ENCODE data around the gene RNU1-4.
"Not testable (repeated sequence)": the region's sequence is repeated elsewhere in the genome, so short reads cannot be mapped to it uniquely, and the experiment has no call there.

The RNU1-4 gene

DNA sequence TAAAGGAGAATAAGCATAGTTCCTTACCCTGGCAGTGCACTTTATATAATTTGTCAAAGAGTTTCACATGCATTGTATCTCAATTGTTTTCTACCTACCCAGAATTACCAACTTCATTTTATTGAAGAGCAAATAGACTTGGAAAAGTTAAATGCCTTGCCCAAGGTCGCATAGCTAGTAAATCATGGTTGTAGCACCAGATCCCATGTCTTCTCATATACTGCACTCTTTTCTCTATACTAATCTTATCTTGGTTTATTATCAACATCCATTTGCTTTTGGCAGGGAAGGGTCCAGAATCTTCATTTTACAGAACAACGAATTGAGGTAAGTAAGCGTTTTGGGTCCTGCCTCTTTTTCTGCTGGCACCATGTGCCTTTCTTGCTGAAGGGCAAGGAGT lies 46.9 kb downstream of the RNU1-4 start:
- H3K4me1 ChIP-seq (ENCODE audit: control insufficient read depth, insufficient read depth, low read length, poor library complexity, severe bottlenecking); H3K4me3 ChIP-seq (ENCODE audit: extremely low read depth, insufficient read depth, low read length, poor library complexity, severe bottlenecking); H3K36me3 ChIP-seq (ENCODE audit: control insufficient read depth, insufficient read depth, low read length); H3K9me3 ChIP-seq (ENCODE audit: control insufficient read depth, low read length); H3K27ac ChIP-seq (ENCODE audit: low read depth, low read length, severe bottlenecking): not testable (repeated sequence)
- 100% methylated on average over 1 of the region's 3 CpGs for WGBS, 2 experiments (ENCODE audit: insufficient coverage in 2 of 2)

GRCh38 chr1:16787711-16788110 lies 47.4 kb downstream of the RNU1-4 start:
- H3K36me3 ChIP-seq (ENCODE audit: control insufficient read depth, insufficient read depth, low read length); H3K27ac ChIP-seq (ENCODE audit: low read depth, low read length, severe bottlenecking); H3K4me1 ChIP-seq (ENCODE audit: control insufficient read depth, insufficient read depth, low read length, poor library complexity, severe bottlenecking); H3K9me3 ChIP-seq (ENCODE audit: control insufficient read depth, low read length); H3K4me3 ChIP-seq (ENCODE audit: extremely low read depth, insufficient read depth, low read length, poor library complexity, severe bottlenecking): not testable (repeated sequence)
- 25 to 100% methylated on average over 1 of the region's 5 CpGs for WGBS, 2 experiments (ENCODE audit: insufficient coverage in 2 of 2)
